ENCODE data around the gene PRPSAP1.
"Not testable (repeated sequence)": the region's sequence is repeated elsewhere in the genome, so short reads cannot be mapped to it uniquely, and the experiment has no call there.

Gene PRPSAP1

GRCh38 chr17:76314392-76315227, 39.1 kb downstream of the PRPSAP1 start:
- no peak for DNase-seq

GRCh38 chr17:76312735-76313134, 41.0 kb downstream of the PRPSAP1 start:
- DNase-seq = no peak

GRCh38 chr17:76309461-76309860, 44.3 kb downstream of the PRPSAP1 start:
- no peak for DNase-seq

GRCh38 chr17:76307966-76308338, 45.8 kb downstream of the PRPSAP1 start, which contains the start of gene QRICH2:
TSS of gene QRICH2 (minus strand) at chr17:76308276. CDS start at chr17:76307998, 278 bp downstream.
- DNase-seq = no peak

GRCh38 chr17:76307299-76307965, 46.3 kb downstream of the PRPSAP1 start:
- DNase-seq = no peak

GRCh38 chr17:76305135-76305454, 48.6 kb downstream of the PRPSAP1 start:
- DNase-seq = not testable (repeated sequence)

GRCh38 chr17:76304226-76305134, 49.2 kb downstream of the PRPSAP1 start:
- DNase-seq = no peak

- no peak for DNase-seq
Measured at GRCh38 chr17:76297436-76297835, 56.3 kb downstream of the PRPSAP1 start.

GRCh38 chr17:76296889-76297288, 56.8 kb downstream of the PRPSAP1 start:
- no peak for DNase-seq

GRCh38 chr17:76296186-76296585, 57.5 kb downstream of the PRPSAP1 start:
- DNase-seq = no peak

GRCh38 chr17:76293106-76293505, 60.6 kb downstream of the PRPSAP1 start:
- DNase-seq = no peak

- DNase-seq = no peak
Measured at GRCh38 chr17:76292567-76292966, 61.1 kb downstream of the PRPSAP1 start.

- no peak for DNase-seq
Measured at GRCh38 chr17:76281573-76282371, 71.9 kb downstream of the PRPSAP1 start.

- DNase-seq = no peak
Measured at GRCh38 chr17:76280650-76281049, 73.1 kb downstream of the PRPSAP1 start.

GRCh38 chr17:76279742-76280287, 73.9 kb downstream of the PRPSAP1 start:
- DNase-seq = no peak

GRCh38 chr17:76278952-76279741, 74.6 kb downstream of the PRPSAP1 start:
- peak; percentile 92 for DNase-seq

- no peak for DNase-seq
Measured at GRCh38 chr17:76278268-76278908, 75.3 kb downstream of the PRPSAP1 start.

GRCh38 chr17:76277300-76278267, 76.1 kb downstream of the PRPSAP1 start:
- DNase-seq = no peak
